ENCODE data around the gene RACGAP1. TPM values are rescaled to one million over a fixed set of nuclear protein-coding genes. Genes with fewer than 3 reads are reported as not detected.

The RACGAP1 gene
- total and polyA plus RNA-seq, 2 of the 4 experiments (the other 2 are of a cell fraction): 37.9 to 110 TPM

DNA sequence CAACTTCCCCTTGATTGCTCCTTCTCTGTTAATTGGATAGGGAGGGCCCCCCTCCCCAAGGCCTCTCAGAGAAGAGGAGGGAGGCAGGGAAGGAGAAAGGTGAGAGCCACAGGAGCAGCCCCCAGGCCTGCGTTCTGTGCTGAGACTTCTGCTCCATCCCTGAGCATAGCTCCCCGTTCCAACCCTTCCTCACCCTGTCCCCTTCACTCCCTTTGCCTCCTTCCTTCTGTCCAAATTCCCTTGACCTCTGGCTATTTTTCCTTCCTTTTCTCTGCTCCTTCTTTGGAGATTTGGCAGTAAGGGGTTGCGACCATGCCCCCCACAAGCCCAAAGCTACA lies 31.3 kb upstream of the RACGAP1 start:
- Histone ChIP-seq H2BK20ac (ENCODE audit: low read depth, low read length) (no peak overlapping the region), H4K20me1 (ENCODE audit: insufficient read depth, low read length) (peaks cover 7% of the 10 kb centered on the region; the same call in 1 of the 2 replicates), H3K4me3 (ENCODE audit: insufficient read depth, low read depth, low read length) (peak overlapping the region; percentile 85; the same call in 1 of the 2 replicates), H2BK5ac (ENCODE audit: low read depth, low read length, poor library complexity, severe bottlenecking) (no peak overlapping the region), H3K9me3 (ENCODE audit: control insufficient read depth, insufficient read depth, low read length) (no peaks in the 10 kb centered on the region), H3K27me3 (ENCODE audit: control insufficient read depth, insufficient read depth, low read length) (peaks cover 34% of the 10 kb centered on the region), H2AFZ (replicated peaks; ENCODE audit: low read length, poor library complexity) (peak overlapping the region; percentile 90), H3K23ac (ENCODE audit: low read depth, low read length) (peak overlapping the region; percentile 60), H3K27ac (ENCODE audit: insufficient read depth, low read length) (no peak overlapping the region), H3K4ac (ENCODE audit: low read depth, low read length) (0 out of 2 replicates have a peak overlapping the region, but pooled peaks have one; percentile 22), H2AK9ac (replicated peaks; ENCODE audit: low read depth, low read length, poor library complexity) (no peak overlapping the region), H4K91ac (ENCODE audit: insufficient read depth, low read depth, low read length) (no peak overlapping the region), H4K8ac (ENCODE audit: low read depth in 2 of 2, low read length in 2 of 2) (no peak overlapping the region), H2BK120ac (ENCODE audit: low read depth, low read length) (no peak overlapping the region), H3K18ac (ENCODE audit: low read depth, low read length) (no peak overlapping the region), H3K36me3 (ENCODE audit: control insufficient read depth, insufficient read depth, low read length) (0 out of 2 replicates have a peak, but pooled peaks cover 3% of the 10 kb centered on the region), H3K4me1 (ENCODE audit: control insufficient read depth, insufficient read depth, low read length) (peaks cover 7% of the 10 kb centered on the region), H3K79me1 (ENCODE audit: low read depth in 1 of 2, low read length in 2 of 2) (no peaks in the 10 kb centered on the region; a peak in 1 of 4 replicates), H3K4me2 (ENCODE audit: low read depth, low read length) (peak overlapping the region; percentile 100), H2AK5ac (ENCODE audit: low read depth, low read length) (no peak overlapping the region; the same call in 1 of the 2 replicates), H3K56ac (ENCODE audit: extremely low read depth, insufficient read depth, low read length) (no peak overlapping the region), H4K5ac (ENCODE audit: low read depth, low read length) (no peak overlapping the region), H3K14ac (replicated peaks; ENCODE audit: low read depth, low read length) (peak overlapping the region; percentile 10; the same call in 1 of the 2 replicates), H2BK15ac (ENCODE audit: low read depth, low read length) (no peak overlapping the region), H3K9ac (ENCODE audit: low read depth, low read length) (peak overlapping the region; percentile 65), H3K9me1 (ENCODE audit: insufficient read depth, low read length) (no peaks in the 10 kb centered on the region)
- intact Hi-C loops (cut with micrococcal nuclease): loop anchor here (1.0 to 2.0 kb wide), 4 partner anchors 82 to 280 kb away; no protein-coding TSS in a partner anchor
- in situ Hi-C loops (cut with MboI; ENCODE audit: low sequenced_read_pairs): loop anchor here (5.0 kb wide), 1 partner anchor 84 kb away; the partner anchor contains the start of gene AQP6
- ChIA-PET POLR2A (ENCODE audit: unreplicated experiment) (no interaction called here), CTCF (interaction anchor here (0.6 to 1.8 kb wide), 12 partner anchors 9 to 272 kb away, joined by 3 to 17 read pairs (median 4); no protein-coding TSS in a partner anchor)
- BruUV-seq (replicated peaks): no TSS peak
- no peak for ATAC-seq (ENCODE audit: low read depth)
- dilution Hi-C loops (cut with HindIII; ENCODE audit: low sequenced_read_pairs, unreplicated experiment): no loop called here
- DNase-seq: no peak
- TF ChIP-seq NFE2L2 (IDR thresholded peaks at IDR 0.05; ENCODE audit: low read depth, low read length): no peak
- TF ChIP-seq RFX5 (IDR thresholded peaks at IDR 0.05; ENCODE audit: low read depth, low read length): no peak
- TF ChIP-seq MAZ (IDR thresholded peaks at IDR 0.05; ENCODE audit: borderline replicate concordance, low read depth, low read length): no peak
- TF ChIP-seq CEBPB (IDR thresholded peaks at IDR 0.05; ENCODE audit: low read depth, low read length): no peak
- no peak for TF ChIP-seq POLR2A (IDR thresholded peaks at IDR 0.05; ENCODE audit: low read depth, low read length)
- no peak for TF ChIP-seq SMC3 (IDR thresholded peaks at IDR 0.05; ENCODE audit: low read depth, low read length)
- TF ChIP-seq, protein P1, sequence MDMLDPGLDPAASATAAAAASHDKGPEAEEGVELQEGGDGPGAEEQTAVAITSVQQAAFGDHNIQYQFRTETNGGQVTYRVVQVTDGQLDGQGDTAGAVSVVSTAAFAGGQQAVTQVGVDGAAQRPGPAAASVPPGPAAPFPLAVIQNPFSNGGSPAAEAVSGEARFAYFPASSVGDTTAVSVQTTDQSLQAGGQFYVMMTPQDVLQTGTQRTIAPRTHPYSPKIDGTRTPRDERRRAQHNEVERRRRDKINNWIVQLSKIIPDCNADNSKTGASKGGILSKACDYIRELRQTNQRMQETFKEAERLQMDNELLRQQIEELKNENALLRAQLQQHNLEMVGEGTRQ (IDR thresholded peaks at IDR 0.05; ENCODE audit: low read depth, low read length): no peak
- no peak for TF ChIP-seq CHD1 (IDR thresholded peaks at IDR 0.05; ENCODE audit: low read depth, low read length)
- no peak for TF ChIP-seq MXI1 (IDR thresholded peaks at IDR 0.05; ENCODE audit: borderline replicate concordance, low read depth, low read length)
- no peak for TF ChIP-seq RAD21 (IDR thresholded peaks at IDR 0.05; ENCODE audit: low read length)
- no peak for TF ChIP-seq BHLHE40 (IDR thresholded peaks at IDR 0.05; ENCODE audit: low read depth, low read length)
- no peak for TF ChIP-seq MAFK (IDR thresholded peaks at IDR 0.05; ENCODE audit: low read depth, low read length)
- no peak for TF ChIP-seq FOS (IDR thresholded peaks at IDR 0.05; ENCODE audit: low read depth, low read length)
- TF ChIP-seq, protein P2, sequence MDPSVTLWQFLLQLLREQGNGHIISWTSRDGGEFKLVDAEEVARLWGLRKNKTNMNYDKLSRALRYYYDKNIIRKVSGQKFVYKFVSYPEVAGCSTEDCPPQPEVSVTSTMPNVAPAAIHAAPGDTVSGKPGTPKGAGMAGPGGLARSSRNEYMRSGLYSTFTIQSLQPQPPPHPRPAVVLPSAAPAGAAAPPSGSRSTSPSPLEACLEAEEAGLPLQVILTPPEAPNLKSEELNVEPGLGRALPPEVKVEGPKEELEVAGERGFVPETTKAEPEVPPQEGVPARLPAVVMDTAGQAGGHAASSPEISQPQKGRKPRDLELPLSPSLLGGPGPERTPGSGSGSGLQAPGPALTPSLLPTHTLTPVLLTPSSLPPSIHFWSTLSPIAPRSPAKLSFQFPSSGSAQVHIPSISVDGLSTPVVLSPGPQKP (IDR thresholded peaks at IDR 0.05; ENCODE audit: borderline replicate concordance, low read depth, low read length): no peak
- no peak for TF ChIP-seq RCOR1 (IDR thresholded peaks at IDR 0.05; ENCODE audit: insufficient replicate concordance, low read length)
- TF ChIP-seq, protein P3, sequence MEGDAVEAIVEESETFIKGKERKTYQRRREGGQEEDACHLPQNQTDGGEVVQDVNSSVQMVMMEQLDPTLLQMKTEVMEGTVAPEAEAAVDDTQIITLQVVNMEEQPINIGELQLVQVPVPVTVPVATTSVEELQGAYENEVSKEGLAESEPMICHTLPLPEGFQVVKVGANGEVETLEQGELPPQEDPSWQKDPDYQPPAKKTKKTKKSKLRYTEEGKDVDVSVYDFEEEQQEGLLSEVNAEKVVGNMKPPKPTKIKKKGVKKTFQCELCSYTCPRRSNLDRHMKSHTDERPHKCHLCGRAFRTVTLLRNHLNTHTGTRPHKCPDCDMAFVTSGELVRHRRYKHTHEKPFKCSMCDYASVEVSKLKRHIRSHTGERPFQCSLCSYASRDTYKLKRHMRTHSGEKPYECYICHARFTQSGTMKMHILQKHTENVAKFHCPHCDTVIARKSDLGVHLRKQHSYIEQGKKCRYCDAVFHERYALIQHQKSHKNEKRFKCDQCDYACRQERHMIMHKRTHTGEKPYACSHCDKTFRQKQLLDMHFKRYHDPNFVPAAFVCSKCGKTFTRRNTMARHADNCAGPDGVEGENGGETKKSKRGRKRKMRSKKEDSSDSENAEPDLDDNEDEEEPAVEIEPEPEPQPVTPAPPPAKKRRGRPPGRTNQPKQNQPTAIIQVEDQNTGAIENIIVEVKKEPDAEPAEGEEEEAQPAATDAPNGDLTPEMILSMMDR (conservative IDR thresholded peaks at IDR 0.05; ENCODE audit: low read depth, low read length): no peak
- WGBS, 2 experiments (ENCODE audit: extremely low coverage in 2 of 2, insufficient read length in 1 of 2): no CpG with 5 or more reads among the region's 3 CpGs

All from IMR-90 (cell line).